ENCODE data around the gene LYPD8.

Gene LYPD8

DNA sequence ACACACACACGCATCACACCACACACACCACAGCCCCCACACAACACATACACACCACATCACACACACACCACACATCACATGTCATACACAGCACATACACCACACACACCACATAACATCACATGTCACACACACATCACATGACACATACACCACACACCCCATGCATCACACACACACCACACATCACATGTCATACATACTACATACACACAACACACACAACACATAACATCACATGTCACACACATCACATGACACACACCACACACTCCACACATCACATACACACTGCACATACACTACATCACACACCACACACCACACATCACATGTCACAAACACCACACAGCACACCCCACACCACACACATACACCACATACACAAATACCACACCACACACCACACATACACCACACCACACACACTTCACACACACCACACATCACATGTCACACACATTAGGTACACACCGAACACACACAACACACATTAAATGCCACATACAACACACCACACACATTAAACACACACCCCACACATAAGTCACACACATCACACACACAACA, 1.8 kb downstream of the LYPD8 start:
- no peak for DNase-seq (ENCODE audit: low read depth, low spot score)
- ChIA-PET POLR2A (no interaction called here), CTCF (no interaction called here)
- H3K4me3 ChIP-seq (ENCODE audit: low read depth, low read length) = no peak overlapping the region
- no peak for TF ChIP-seq CTCF (IDR thresholded peaks at IDR 0.05; ENCODE audit: insufficient read depth, low read length, missing control alignments)

DNA sequence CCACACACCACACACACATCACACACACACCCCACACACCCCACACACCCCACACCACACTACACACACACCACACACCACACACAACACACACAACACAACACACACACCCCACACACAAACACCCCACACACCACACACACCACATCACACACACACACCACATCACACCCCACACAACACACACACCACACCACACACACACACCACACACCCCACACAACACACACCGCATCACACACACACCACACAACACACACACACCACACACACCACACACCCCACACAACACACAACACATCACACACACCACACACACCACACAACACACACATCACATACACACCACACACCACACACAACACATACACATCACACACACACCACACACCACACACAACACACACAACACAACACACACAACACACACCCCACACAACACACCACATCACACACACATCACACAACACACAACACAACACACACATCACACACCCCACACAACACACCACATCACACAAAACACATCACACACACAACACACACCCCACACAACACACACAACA, 2.4 kb downstream of the LYPD8 start:
- no peak overlapping the region for H3K4me3 ChIP-seq (ENCODE audit: low read depth, low read length)
- ChIA-PET POLR2A (no interaction called here), CTCF (no interaction called here)
- DNase-seq (ENCODE audit: low read depth, low spot score) = no peak
- no peak for TF ChIP-seq CTCF (IDR thresholded peaks at IDR 0.05; ENCODE audit: insufficient read depth, low read length, missing control alignments)

GRCh38 chr1:248752161-248753028, 3.2 kb downstream of the LYPD8 start:
- no peak overlapping the region for H3K4me3 ChIP-seq (ENCODE audit: low read depth, low read length)
- no peak for TF ChIP-seq CTCF (IDR thresholded peaks at IDR 0.05; ENCODE audit: insufficient read depth, low read length, missing control alignments)
- DNase-seq (ENCODE audit: low read depth, low spot score) = no peak
- CTCF ChIA-PET = no interaction called here
- POLR2A ChIA-PET = no interaction called here

DNA sequence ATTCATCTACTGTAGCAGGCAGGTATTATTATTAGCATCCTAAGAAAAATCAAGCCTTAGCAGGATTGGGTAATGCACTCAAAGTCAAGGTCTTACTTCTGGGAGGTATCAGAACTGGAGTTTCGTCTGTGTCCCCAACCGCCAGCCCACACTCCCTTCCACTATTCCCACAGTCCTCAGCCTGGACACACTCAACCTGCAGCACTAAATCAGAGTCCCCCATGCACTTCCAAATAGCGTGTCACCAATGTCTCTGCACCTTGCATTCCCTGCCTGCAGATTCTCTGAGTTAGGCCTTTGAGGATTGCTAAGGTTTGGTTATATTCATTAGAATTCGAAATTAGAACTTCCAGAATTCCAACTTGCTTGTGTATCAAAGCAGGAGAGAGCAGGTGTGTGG, 3.9 kb downstream of the LYPD8 start:
- POLR2A ChIA-PET = no interaction called here
- no peak for TF ChIP-seq CTCF (IDR thresholded peaks at IDR 0.05; ENCODE audit: insufficient read depth, low read length, missing control alignments)
- no peak for DNase-seq (ENCODE audit: low read depth, low spot score)
- CTCF ChIA-PET = no interaction called here
- H3K4me3 ChIP-seq (ENCODE audit: low read depth, low read length) = no peak overlapping the region

- CTCF ChIA-PET = no interaction called here
- no peak for DNase-seq (ENCODE audit: low read depth, low spot score)
- POLR2A ChIA-PET = no interaction called here
- no peak for TF ChIP-seq CTCF (IDR thresholded peaks at IDR 0.05; ENCODE audit: insufficient read depth, low read length, missing control alignments)
- no peak overlapping the region for H3K4me3 ChIP-seq (ENCODE audit: low read depth, low read length)
Observed at GRCh38 chr1:248751142-248751541, 4.4 kb downstream of the LYPD8 start.

DNA sequence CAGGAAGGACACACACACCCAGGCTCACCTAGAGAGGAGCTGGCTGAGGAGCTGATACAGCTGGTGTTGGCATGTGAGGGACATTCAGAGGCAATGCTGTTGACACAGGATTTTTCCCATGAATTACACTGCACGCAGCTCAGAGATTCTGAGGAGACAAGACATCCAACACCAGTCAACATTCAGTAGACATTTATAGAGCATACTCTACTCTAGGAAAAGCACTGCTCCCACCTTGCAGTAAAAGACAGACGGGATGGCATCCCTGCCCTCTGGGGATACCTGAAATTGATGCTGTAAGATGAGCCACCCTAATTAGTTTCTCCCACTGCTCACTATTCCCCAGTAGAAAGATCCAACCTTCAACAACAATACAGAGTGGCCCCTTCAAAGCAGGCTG, 5.1 kb downstream of the LYPD8 start:
- H3K4me3 ChIP-seq (ENCODE audit: low read depth, low read length) = no peak overlapping the region
- ChIA-PET POLR2A (no interaction called here), CTCF (no interaction called here)
- DNase-seq (ENCODE audit: low read depth, low spot score) = no peak
- no peak for TF ChIP-seq CTCF (IDR thresholded peaks at IDR 0.05; ENCODE audit: insufficient read depth, low read length, missing control alignments)
